ENCODE results near the gene PRXL2A.

Gene PRXL2A

GRCh38 chr10:80444646-80445319 is 36.4 kb downstream of the PRXL2A start:
- DNase-seq (ENCODE audit: low read depth, low spot score), result peak; percentile 87

GRCh38 chr10:80447436-80448190 is 39.3 kb downstream of the PRXL2A start:
- no peak for DNase-seq (ENCODE audit: low read depth, low spot score)

GRCh38 chr10:80448209-80448942 is 40.0 kb downstream of the PRXL2A start:
- DNase-seq (ENCODE audit: low read depth, low spot score), result no peak

- DNase-seq (ENCODE audit: low read depth, low spot score), result no peak
These were observed 41.2 kb downstream of the PRXL2A start for GRCh38 chr10:80449520-80449919.

- DNase-seq (ENCODE audit: low read depth, low spot score), result no peak
These were observed 42.8 kb downstream of the PRXL2A start for GRCh38 chr10:80451132-80451531.

- DNase-seq (ENCODE audit: low read depth, low spot score), result no peak
These were observed 43.7 kb downstream of the PRXL2A start for GRCh38 chr10:80452069-80452468.

GRCh38 chr10:80452640-80453039 is 44.3 kb downstream of the PRXL2A start:
- DNase-seq (ENCODE audit: low read depth, low spot score), result no peak

GRCh38 chr10:80453056-80453841 is 44.9 kb downstream of the PRXL2A start:
- DNase-seq (ENCODE audit: low read depth, low spot score), result no peak

GRCh38 chr10:80453842-80454512 is 45.6 kb downstream of the PRXL2A start, which contains the start of gene TSPAN14:
Gene TSPAN14 (plus strand): TSS chr10:80454310. CDS start chr10:80489234, 34,924 bp downstream.
- DNase-seq (ENCODE audit: low read depth, low spot score), result peak; percentile 92

- DNase-seq (ENCODE audit: low read depth, low spot score), result peak; percentile 66
These were observed 46.4 kb downstream of the PRXL2A start for GRCh38 chr10:80454513-80455460.

GRCh38 chr10:80455461-80456349 is 47.4 kb downstream of the PRXL2A start:
- no peak for DNase-seq (ENCODE audit: low read depth, low spot score)

GRCh38 chr10:80457554-80458262 is 49.4 kb downstream of the PRXL2A start:
- no peak for DNase-seq (ENCODE audit: low read depth, low spot score)

GRCh38 chr10:80458263-80458625 is 49.9 kb downstream of the PRXL2A start:
- DNase-seq (ENCODE audit: low read depth, low spot score), result no peak

GRCh38 chr10:80458638-80459037 is 50.3 kb downstream of the PRXL2A start:
- no peak for DNase-seq (ENCODE audit: low read depth, low spot score)

- peak; percentile 56 for DNase-seq (ENCODE audit: low read depth, low spot score)
These were observed 50.9 kb downstream of the PRXL2A start for GRCh38 chr10:80459047-80459865.

GRCh38 chr10:80460399-80461207 is 52.3 kb downstream of the PRXL2A start:
- DNase-seq (ENCODE audit: low read depth, low spot score), result peak; percentile 69

Data from astrocyte of the hippocampus (primary cell).